HEK293 (cell line): Measurements from ENCODE around the gene PTPN11.

Source experiments
- CTCF ChIP-seq: fragments of 450-650 bp; formaldehyde crosslinking; IDR thresholded peaks from 2 replicates; pipeline ENCODE4 v1.5.1; 2016; ENCODE audit warnings: missing biosample characterization, missing genetic modification characterization
- PRDM4 ChIP-seq: fragments of 450-650 bp; formaldehyde crosslinking; IDR thresholded peaks from 2 replicates; pipeline ENCODE4 v1.5.1; 2017; ENCODE audit warnings: missing biosample characterization, missing genetic modification characterization
- REST ChIP-seq: fragments of 450-650 bp; formaldehyde crosslinking; IDR thresholded peaks from 2 replicates; pipeline ENCODE4 v1.5.1; 2016; ENCODE audit warnings: missing biosample characterization, missing genetic modification characterization
- ZBTB17 ChIP-seq: fragments of 450-650 bp; formaldehyde crosslinking; IDR thresholded peaks from 2 replicates; pipeline ENCODE4 v1.5.1; 2016; ENCODE audit warnings: missing biosample characterization, missing genetic modification characterization
- ZNF121 ChIP-seq: fragments of 450-650 bp; formaldehyde crosslinking; IDR thresholded peaks from 2 replicates; pipeline ENCODE4 v1.5.1; 2016; ENCODE audit warnings: missing biosample characterization, missing genetic modification characterization
- ZNF274 ChIP-seq, 2 experiments: fragments of 200-500 bp in 1 of 2; fragments of 450-650 bp in 1 of 2; sonication (Bioruptor generic) in 1 of 2; formaldehyde crosslinking in 1 of 2; IDR thresholded peaks; 2 replicates each; pipeline versions ENCODE4 v1.5.1 to v1.6.1; 2014 to 2016; ENCODE audit warnings: borderline replicate concordance in 1 of 2, inconsistent platforms in 1 of 2, low read length in 1 of 2, missing biosample characterization in 1 of 2, missing genetic modification characterization in 1 of 2
- ZNF560 ChIP-seq: fragments of 450-650 bp; formaldehyde crosslinking; IDR thresholded peaks from 2 replicates; pipeline ENCODE4 v1.5.1; 2017; ENCODE audit warnings: missing biosample characterization, missing genetic modification characterization, borderline replicate concordance
- ZNF658 ChIP-seq: fragments of 450-650 bp; formaldehyde crosslinking; IDR thresholded peaks from 2 replicates; pipeline ENCODE4; 2016; ENCODE audit warnings: missing biosample characterization, missing genetic modification characterization
- ZNF704 ChIP-seq: fragments of 450-650 bp; formaldehyde crosslinking; IDR thresholded peaks from 2 replicates; pipeline ENCODE4 v1.5.1; 2016; ENCODE audit warnings: missing biosample characterization, missing genetic modification characterization
- ZNF76 ChIP-seq: fragments of 450-650 bp; formaldehyde crosslinking; IDR thresholded peaks from 2 replicates; pipeline ENCODE4; 2016; ENCODE audit warnings: low read depth, missing biosample characterization, missing genetic modification characterization, borderline replicate concordance
- ZNF768 ChIP-seq: fragments of 450-650 bp; formaldehyde crosslinking; IDR thresholded peaks from 2 replicates; pipeline ENCODE4 v1.5.1; 2018; ENCODE audit warnings: missing biosample characterization, mild to moderate bottlenecking, missing genetic modification characterization
- TF ChIP-seq, protein P1 (sequence below): fragments of 450-650 bp; formaldehyde crosslinking; IDR thresholded peaks from 2 replicates; pipeline ENCODE4 v1.5.1; 2016; ENCODE audit warnings: missing biosample characterization, missing genetic modification characterization, low read depth
- TF ChIP-seq, protein P2 (sequence below): fragments of 450-650 bp; formaldehyde crosslinking; IDR thresholded peaks from 2 replicates; pipeline ENCODE4 v1.5.1; 2016; ENCODE audit warnings: missing biosample characterization, missing genetic modification characterization
- TF ChIP-seq, protein P3 (sequence below): fragments of 450-650 bp; formaldehyde crosslinking; conservative IDR thresholded peaks from 2 replicates; pipeline ENCODE4 v1.5.1; 2016; ENCODE audit warnings: low read depth, missing biosample characterization, missing genetic modification characterization

GRCh38 chr12:112488257-112488876 is 69.6 kb downstream of the PTPN11 start:
- TF ChIP-seq REST (tag by site-specific recombination) (no peak), ZNF274 (IDR thresholded peaks at IDR 0.05; ENCODE audit: low read length) (no peak), ZNF274 (tag by site-specific recombination; IDR thresholded peaks at IDR 0.05; ENCODE audit: borderline replicate concordance) (no peak), ZNF658 (no peak), CTCF (tag by site-specific recombination) (no peak), ZNF560 (tag by site-specific recombination) (no peak), ZNF768 (no peak), ZNF76 (tag by site-specific recombination) (no peak), ZNF121 (tag by site-specific recombination) (no peak), ZNF704 (tag by site-specific recombination) (no peak), PRDM4 (tag by site-specific recombination) (no peak), ZBTB17 (tag by site-specific recombination) (no peak)
- TF ChIP-seq, protein P1, sequence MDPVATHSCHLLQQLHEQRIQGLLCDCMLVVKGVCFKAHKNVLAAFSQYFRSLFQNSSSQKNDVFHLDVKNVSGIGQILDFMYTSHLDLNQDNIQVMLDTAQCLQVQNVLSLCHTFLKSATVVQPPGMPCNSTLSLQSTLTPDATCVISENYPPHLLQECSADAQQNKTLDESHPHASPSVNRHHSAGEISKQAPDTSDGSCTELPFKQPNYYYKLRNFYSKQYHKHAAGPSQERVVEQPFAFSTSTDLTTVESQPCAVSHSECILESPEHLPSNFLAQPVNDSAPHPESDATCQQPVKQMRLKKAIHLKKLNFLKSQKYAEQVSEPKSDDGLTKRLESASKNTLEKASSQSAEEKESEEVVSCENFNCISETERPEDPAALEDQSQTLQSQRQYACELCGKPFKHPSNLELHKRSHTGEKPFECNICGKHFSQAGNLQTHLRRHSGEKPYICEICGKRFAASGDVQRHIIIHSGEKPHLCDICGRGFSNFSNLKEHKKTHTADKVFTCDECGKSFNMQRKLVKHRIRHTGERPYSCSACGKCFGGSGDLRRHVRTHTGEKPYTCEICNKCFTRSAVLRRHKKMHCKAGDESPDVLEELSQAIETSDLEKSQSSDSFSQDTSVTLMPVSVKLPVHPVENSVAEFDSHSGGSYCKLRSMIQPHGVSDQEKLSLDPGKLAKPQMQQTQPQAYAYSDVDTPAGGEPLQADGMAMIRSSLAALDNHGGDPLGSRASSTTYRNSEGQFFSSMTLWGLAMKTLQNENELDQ (tag by site-specific recombination) = no peak
- TF ChIP-seq, protein P2, sequence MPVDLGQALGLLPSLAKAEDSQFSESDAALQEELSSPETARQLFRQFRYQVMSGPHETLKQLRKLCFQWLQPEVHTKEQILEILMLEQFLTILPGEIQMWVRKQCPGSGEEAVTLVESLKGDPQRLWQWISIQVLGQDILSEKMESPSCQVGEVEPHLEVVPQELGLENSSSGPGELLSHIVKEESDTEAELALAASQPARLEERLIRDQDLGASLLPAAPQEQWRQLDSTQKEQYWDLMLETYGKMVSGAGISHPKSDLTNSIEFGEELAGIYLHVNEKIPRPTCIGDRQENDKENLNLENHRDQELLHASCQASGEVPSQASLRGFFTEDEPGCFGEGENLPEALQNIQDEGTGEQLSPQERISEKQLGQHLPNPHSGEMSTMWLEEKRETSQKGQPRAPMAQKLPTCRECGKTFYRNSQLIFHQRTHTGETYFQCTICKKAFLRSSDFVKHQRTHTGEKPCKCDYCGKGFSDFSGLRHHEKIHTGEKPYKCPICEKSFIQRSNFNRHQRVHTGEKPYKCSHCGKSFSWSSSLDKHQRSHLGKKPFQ (tag by site-specific recombination) = no peak
- TF ChIP-seq, protein P3, sequence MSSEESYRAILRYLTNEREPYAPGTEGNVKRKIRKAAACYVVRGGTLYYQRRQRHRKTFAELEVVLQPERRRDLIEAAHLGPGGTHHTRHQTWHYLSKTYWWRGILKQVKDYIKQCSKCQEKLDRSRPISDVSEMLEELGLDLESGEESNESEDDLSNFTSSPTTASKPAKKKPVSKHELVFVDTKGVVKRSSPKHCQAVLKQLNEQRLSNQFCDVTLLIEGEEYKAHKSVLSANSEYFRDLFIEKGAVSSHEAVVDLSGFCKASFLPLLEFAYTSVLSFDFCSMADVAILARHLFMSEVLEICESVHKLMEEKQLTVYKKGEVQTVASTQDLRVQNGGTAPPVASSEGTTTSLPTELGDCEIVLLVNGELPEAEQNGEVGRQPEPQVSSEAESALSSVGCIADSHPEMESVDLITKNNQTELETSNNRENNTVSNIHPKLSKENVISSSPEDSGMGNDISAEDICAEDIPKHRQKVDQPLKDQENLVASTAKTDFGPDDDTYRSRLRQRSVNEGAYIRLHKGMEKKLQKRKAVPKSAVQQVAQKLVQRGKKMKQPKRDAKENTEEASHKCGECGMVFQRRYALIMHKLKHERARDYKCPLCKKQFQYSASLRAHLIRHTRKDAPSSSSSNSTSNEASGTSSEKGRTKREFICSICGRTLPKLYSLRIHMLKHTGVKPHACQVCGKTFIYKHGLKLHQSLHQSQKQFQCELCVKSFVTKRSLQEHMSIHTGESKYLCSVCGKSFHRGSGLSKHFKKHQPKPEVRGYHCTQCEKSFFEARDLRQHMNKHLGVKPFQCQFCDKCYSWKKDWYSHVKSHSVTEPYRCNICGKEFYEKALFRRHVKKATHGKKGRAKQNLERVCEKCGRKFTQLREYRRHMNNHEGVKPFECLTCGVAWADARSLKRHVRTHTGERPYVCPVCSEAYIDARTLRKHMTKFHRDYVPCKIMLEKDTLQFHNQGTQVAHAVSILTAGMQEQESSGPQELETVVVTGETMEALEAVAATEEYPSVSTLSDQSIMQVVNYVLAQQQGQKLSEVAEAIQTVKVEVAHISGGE = no peak
